ENCODE data around the gene CARS1. TPM values are rescaled to one million over a fixed set of nuclear protein-coding genes. Genes with fewer than 3 reads are reported as not detected.

CARS1 gene
- total RNA-seq, 1 experiment from 2014 or later: 57.2 TPM

DNA sequence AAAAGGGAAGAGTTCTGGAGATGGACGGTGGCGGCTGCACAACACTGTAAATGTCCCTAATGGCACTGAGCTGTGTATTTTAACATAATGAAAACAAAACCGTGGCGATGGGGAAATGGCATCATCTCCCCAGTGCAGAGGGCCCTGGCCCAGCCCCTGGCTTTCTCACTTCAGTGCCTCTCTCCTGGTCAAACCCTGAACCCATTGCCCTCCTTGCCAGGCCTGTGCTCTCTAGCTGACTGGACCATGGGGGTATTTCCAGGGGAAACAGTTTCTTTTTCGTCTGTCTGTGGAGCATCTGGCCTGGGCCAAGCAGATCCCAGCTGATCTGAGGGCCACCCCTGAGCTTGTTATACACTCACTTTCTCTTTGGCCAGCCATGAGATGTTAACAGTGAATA, 47.7 kb downstream of the CARS1 start:
- no peak for DNase-seq (ENCODE audit: low spot score)

DNA sequence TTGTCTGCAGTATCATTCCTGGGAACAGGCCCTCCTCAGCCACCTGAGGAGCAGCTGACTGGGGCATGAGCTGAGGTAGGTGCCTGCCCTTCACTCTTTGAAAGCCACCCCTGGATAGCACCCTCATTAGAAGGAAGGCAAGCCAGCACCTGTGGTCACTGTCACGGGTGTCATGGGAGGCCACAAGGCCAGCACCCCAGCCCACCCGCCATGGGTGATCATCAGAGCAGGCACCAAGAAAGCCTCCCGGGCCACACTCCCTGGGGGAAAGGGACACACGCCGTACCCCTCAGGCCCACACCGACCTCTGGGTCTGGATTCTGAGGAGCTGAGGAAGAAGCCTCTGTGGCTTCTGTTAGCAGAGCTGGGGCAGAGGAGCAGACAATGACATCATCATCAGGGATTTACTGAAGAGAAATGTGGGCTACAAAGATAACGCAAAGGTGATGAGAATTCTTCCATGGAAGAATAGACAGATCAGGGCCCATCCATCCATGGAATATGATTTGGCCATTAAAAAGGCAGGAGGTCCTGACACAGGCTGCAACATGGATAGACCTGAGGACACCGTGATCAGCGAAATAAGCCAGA, 48.4 kb downstream of the CARS1 start:
- DNase-seq (ENCODE audit: low spot score): no peak

- DNase-seq (ENCODE audit: low spot score): no peak
Measured at GRCh38 chr11:3007404-3008010, 49.7 kb downstream of the CARS1 start.

DNA sequence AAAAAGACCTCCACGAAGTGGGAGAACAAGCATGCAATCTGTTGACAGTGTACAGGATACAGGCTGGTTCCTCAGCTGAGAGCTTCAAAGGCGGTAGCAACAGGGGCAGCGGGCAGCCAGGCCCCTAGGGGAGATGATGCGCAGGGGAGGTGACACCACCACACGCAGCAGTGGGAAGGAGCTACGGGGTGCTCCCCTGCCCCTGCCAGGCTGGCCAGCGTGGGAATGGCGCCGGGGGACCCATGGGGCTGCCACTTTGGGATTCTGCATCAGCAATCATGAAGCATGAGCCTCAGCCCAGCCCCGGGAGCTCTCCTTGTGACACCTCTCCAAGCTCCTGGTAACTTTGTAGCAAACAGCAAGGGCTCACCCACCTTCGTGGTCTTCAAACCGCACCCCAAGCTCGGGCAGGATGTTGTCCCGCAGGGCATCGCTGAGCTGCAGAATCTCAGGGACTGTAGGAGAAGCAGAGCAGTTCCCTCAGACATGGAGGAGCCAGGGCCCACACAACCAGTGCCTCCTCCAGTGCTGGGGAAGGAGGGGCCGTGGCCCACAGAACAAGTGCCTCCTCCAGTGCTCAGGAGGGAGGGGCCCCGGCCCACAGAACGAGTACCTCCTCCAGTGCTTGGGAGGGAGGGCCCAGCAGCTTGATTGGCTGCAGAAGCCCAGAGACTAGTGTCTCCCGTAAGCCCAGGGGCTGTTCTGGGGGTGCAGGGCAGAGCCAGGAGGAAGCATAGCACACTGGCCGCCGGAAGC, 50.5 kb downstream of the CARS1 start:
- no peak for DNase-seq (ENCODE audit: low spot score)

DNA sequence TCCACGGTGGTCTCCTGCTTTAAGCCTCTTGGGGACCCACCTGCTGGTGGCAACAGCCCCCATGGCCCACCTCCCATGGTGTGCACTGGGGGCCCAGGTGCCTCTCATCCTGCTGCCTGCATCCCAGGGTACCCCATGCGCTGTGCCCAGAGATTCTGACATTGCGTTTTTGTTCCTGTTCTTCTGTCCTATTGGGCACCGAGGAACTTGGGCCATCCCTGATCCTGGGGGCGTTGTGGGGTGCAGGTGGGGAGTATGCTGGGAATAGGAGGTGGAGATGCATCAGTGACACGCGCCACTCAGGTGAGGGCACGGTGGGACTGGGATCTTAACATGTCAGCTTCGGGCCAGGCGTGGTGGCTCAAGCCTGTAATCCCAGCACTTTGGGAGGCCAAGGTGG, 52.7 kb downstream of the CARS1 start:
- DNase-seq (ENCODE audit: low spot score): no peak

DNA sequence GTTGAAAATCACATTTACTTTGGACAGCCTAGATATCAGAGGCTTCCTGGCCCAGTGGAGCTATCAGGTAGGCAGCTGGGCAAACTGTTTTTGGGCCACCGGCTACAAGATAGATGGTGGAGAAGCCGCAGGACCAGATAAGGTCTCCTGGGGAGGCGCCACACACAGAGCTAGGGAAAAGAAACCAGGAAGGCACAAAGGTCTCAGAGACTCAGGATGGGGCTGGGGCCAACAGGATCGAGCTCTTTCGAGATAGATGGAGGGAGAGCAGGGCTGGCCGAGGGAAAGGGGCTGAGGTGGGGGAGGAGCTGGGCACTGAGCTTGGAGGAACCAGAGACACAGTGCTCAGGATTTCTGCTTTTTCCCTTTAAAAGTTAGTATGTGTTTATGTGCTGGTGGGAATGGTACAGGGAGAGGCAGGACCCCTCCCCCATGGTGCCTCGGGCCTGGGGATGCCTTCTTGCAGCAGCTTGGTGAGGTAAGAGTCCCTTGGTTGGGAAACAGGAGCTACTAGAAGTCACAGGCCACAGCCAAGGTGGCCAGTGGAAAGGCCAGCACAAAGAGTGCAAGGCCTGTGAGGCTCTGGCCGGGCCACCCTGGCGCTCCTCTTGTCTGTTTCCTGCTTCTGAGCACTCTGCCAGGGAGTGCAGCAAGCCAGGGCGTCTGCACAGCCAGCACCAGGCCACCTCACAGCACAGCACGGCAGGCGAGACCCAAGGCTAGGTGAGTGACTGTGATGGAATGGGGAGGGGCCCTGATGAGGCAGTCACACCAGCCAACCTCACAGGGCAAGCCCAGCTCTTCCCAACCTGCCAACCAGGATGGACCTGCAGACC, 53.6 kb downstream of the CARS1 start:
- DNase-seq (ENCODE audit: low spot score): no peak

DNA sequence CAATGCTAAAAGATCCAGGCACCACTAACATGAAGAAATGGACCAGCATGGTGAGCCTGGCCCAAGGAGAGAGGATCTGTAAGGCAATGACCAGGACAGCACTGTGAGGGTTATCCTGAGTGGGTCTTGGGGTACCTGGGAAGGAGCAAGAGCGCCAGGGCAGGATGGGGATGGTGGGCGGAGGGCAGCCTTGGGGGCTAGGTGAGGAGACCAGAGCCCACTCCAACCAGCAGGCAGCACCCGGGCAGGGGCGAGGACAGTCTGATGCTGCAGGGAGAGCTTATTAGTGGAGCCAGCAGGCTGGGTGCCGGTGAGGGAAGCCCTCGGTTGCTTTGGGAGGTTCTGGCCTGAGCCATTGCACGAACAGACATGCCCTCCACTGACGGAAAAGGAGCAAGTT, 54.4 kb downstream of the CARS1 start:
- DNase-seq (ENCODE audit: low spot score): no peak

DNA sequence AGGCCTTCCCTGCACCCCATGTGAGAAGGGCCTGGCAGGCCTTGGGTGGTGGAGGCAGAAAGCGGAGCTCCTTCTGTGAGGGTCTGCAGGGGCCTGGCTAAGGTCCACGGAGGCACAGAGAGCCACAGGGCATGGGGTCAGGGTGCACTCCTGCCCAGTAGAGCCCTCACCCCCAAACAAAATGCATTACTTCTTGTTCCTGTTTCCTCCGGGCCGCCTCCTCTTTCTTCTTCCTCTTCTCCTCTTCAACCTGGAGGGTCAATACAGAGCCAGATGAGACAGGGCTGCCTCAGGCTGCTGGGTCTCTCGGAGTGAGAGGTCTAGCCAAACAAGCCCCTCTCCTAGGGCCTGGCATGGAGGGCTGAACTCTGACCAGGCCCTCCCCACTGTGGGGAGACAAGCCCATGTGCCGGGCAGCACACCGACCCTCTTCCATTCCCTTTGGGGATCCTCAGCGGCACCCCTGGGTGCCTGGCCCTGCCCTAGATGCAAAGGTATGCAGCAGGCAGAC, 54.8 kb downstream of the CARS1 start:
- DNase-seq (ENCODE audit: low spot score): no peak

- DNase-seq (ENCODE audit: low spot score): no peak
Measured at GRCh38 chr11:3001496-3001895, 55.7 kb downstream of the CARS1 start.

DNA sequence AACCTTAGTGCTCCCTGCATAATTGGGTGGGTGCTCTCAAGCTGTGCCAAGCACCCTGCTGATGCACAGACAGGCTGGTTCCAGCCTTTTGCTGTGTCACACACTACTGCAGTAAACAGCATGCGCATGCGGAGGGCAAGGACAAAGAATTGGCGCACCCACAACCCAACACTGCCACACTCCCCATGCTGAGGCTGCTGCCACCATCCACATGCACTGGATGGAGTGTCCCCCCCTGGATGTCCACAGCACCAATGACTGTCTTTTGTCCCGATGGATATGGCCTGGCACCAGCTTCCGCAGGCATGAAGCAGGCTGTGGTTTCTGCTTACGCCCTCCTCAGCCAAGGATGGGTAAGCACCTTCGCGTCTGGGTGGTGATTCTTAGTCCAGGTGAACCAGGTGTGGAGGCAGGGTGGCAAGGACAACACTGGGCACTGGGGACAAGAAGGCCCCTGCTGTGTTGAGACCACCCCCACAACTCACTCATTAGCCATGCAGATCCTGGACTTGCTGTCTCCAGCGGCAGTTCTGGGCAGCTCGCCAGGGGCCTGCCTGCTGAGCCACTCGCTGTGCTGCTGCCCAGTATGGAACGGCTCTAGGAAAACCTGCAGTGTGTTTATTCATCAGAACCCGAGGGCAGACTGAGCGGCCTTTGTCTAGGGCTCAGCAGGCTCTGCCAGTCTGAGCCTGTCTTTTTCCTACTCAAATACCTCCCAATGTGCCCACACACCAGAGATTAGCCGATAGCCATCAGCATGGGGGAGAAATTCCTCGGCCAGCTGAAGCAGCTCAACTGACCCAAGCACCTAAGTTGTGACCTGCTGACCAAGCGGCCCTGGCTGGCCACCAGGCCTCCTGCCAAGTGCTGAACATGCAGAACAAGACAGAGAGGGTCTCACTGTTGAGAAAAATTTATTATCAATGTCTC, 56.9 kb downstream of the CARS1 start:
- peak; percentile 83 for DNase-seq (ENCODE audit: low spot score)

GRCh38 chr11:2999464-2999998, 57.7 kb downstream of the CARS1 start:
- DNase-seq (ENCODE audit: low spot score): no peak

GRCh38 chr11:2998073-2998850, 59.0 kb downstream of the CARS1 start:
- DNase-seq (ENCODE audit: low spot score): no peak

GRCh38 chr11:2997406-2997805, 59.8 kb downstream of the CARS1 start:
- DNase-seq (ENCODE audit: low spot score): no peak

- DNase-seq (ENCODE audit: low spot score): no peak
Measured at GRCh38 chr11:2996976-2997375, 60.2 kb downstream of the CARS1 start.

DNA sequence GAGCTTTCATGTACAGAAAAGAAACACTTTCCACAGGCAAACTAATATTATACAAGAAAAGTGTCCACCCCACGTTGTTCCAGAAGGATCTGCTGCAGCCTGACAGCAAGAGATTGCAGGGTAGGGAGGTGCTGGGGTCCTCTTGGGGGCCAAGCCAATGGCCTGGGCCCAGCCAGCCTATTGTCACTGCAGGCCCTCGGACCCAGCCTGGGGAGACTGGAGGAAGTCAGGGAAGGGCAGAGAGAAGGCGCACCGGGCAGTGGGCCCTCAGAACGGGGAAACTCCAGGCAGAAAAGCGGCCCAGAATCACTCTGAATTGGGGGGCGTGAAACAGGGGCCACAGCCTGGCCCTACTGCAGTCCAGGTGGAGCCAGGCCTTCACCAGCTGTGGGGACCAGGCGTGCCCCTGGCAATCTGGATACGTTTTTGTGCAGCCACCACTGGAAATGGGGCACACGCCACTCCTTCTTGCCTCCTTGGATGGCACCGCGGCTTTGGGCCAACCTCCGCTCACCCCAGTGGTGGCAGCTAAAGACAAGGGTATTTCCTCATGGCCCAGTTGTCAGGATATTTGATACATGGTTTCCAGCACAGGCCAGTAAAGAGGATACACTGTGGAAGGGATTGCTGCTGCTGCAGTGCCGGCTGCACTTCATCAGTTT, 61.2 kb downstream of the CARS1 start:
- DNase-seq (ENCODE audit: low spot score): no peak

GRCh38 chr11:2995031-2995561, 62.1 kb downstream of the CARS1 start:
- DNase-seq (ENCODE audit: low spot score): no peak

GRCh38 chr11:2994336-2994730, 62.9 kb downstream of the CARS1 start:
- DNase-seq (ENCODE audit: low spot score): no peak

DNA sequence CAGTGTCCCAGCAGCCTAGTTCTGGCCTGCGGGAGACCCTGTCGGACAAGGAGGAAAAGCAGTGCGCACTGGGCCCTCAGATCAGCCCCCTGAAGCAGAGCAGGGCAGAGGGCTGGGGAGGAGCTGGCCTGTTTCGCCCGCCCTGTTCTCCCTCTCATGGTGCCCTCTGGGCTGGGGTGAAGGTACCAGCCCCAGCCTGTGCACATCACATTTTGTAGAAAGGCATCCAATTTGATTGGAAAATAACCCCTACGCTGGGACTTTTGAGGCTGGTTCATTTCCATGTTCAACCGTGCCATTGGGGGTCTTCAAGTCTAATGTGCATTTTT, 64.3 kb downstream of the CARS1 start:
- DNase-seq (ENCODE audit: low spot score): no peak
